H1 (cell line): ENCODE measurements around the gene ANKIB1.

Experiments used
- CTCF ChIP-seq, 3 experiments: IDR thresholded peaks; 1 replicate in 2 of 3; 2 replicates in 1 of 3; pipeline versions ENCODE4 v1.5.1 to v1.6.1; 2011; ENCODE audit warnings: low read length in 3 of 3, mild to moderate bottlenecking in 3 of 3, inconsistent platforms in 2 of 3, low read depth in 1 of 3, moderate library complexity in 1 of 3; ENCODE audit not compliant: insufficient read depth in 1 of 3; ENCODE audit errors: control extremely low read depth in 1 of 3
- EZH2 ChIP-seq: fragments of 200-600 bp; sonication (generic); IDR thresholded peaks from 2 replicates; pipeline ENCODE4 v1.7.1; 2012; ENCODE audit warnings: low read depth, mild to moderate bottlenecking, moderate library complexity, low read length, inconsistent platforms; ENCODE audit not compliant: severe bottlenecking
- HDAC6 ChIP-seq: IDR thresholded peaks from one replicate; pipeline ENCODE4 v1.7.1; 2012; ENCODE audit warnings: low read depth, mild to moderate bottlenecking, inconsistent platforms, low read length, moderate library complexity
- POLR2A ChIP-seq, 2 experiments: IDR thresholded peaks; 1 replicate in 1 of 2; 2 replicates in 1 of 2; pipeline ENCODE4 v1.6.1; 2011; ENCODE audit warnings: low read depth in 2 of 2, low read length in 2 of 2, mild to moderate bottlenecking in 2 of 2; ENCODE audit errors: control extremely low read depth in 1 of 2
- POLR2AphosphoS5 ChIP-seq: IDR thresholded peaks from 2 replicates; pipeline ENCODE4 v1.6.1; 2011; ENCODE audit warnings: low read depth, low read length
- SRF ChIP-seq: IDR thresholded peaks from 2 replicates; pipeline ENCODE4 v1.6.1; 2011; ENCODE audit warnings: mild to moderate bottlenecking, low read depth, low read length, moderate library complexity
- TF ChIP-seq, protein P1 (sequence below): IDR thresholded peaks from 2 replicates; pipeline ENCODE4 v1.6.1; 2011; ENCODE audit warnings: low read depth, mild to moderate bottlenecking, low read length; ENCODE audit not compliant: insufficient read depth

DNA sequence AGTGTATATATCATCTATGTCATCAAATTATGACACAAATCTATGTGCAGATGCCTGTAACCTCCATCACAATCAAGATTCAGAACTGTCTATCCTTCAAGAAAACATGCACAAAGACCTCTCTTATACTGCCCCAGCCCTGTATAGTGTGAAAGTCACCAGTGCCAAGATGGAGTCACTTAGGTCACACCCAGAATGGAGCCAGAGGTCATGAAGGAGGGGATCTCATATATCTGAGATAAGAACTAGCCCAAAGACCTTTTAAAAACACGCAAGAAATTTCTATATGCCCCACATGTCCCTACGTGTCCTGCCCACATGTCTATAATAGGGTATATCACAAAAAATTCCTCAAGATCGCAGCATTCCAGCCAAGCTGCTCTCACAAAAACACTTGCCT is 181.4 kb downstream of the ANKIB1 start:
- TF ChIP-seq POLR2A (IDR thresholded peaks at IDR 0.05; ENCODE audit: control extremely low read depth in 1 of 2, low read depth in 2 of 2, low read length in 2 of 2), result no peak
- no peak for TF ChIP-seq POLR2AphosphoS5
- TF ChIP-seq SRF, result no peak
- TF ChIP-seq HDAC6, result no peak
- no peak for TF ChIP-seq EZH2
- no peak for TF ChIP-seq CTCF (IDR thresholded peaks at IDR 0.05; ENCODE audit: control extremely low read depth in 1 of 3, insufficient read depth in 1 of 3, low read depth in 1 of 3, low read length in 3 of 3)
- TF ChIP-seq, protein P1, sequence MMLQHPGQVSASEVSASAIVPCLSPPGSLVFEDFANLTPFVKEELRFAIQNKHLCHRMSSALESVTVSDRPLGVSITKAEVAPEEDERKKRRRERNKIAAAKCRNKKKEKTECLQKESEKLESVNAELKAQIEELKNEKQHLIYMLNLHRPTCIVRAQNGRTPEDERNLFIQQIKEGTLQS, result no peak
